Tibial nerve (tissue), 4 donors: ENCODE data around the gene DAPK1.

Experiments
- EP300 ChIP-seq, 2 donors: sonication (generic); formaldehyde crosslinking; IDR thresholded peaks; one replicate each; pipeline ENCODE4 v1.6.1; 2017; ENCODE audit warnings: antibody characterized with exemption in 2 of 2, mild to moderate bottlenecking in 1 of 2
- POLR2A ChIP-seq, 2 donors: fragments of 450-650 bp; IDR thresholded peaks; one replicate each; pipeline ENCODE4 v1.6.1; 2017; ENCODE audit warnings: antibody characterized with exemption in 2 of 2, mild to moderate bottlenecking in 2 of 2, moderate library complexity in 2 of 2
- TF ChIP-seq, protein P1 (sequence below), 5 experiments: fragments of 200-600 bp in 3 of 5; fragments of 450-650 bp in 2 of 5; sonication (generic) in 3 of 5; IDR thresholded peaks; one replicate each; pipeline ENCODE4 v1.5.1; 2016 to 2019; ENCODE audit warnings: antibody characterized with exemption in 5 of 5, mild to moderate bottlenecking in 3 of 5, moderate library complexity in 2 of 5

GRCh38 chr9:87556039-87556438, 58.4 kb downstream of the DAPK1 start:
- TF ChIP-seq EP300 (IDR thresholded peaks at IDR 0.05) (no peak), POLR2A (IDR thresholded peaks at IDR 0.05) (no peak)
- TF ChIP-seq, protein P1, sequence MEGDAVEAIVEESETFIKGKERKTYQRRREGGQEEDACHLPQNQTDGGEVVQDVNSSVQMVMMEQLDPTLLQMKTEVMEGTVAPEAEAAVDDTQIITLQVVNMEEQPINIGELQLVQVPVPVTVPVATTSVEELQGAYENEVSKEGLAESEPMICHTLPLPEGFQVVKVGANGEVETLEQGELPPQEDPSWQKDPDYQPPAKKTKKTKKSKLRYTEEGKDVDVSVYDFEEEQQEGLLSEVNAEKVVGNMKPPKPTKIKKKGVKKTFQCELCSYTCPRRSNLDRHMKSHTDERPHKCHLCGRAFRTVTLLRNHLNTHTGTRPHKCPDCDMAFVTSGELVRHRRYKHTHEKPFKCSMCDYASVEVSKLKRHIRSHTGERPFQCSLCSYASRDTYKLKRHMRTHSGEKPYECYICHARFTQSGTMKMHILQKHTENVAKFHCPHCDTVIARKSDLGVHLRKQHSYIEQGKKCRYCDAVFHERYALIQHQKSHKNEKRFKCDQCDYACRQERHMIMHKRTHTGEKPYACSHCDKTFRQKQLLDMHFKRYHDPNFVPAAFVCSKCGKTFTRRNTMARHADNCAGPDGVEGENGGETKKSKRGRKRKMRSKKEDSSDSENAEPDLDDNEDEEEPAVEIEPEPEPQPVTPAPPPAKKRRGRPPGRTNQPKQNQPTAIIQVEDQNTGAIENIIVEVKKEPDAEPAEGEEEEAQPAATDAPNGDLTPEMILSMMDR (IDR thresholded peaks at IDR 0.05) = no peak
